Stimulated activated naive CD8-positive, alpha-beta T cell treated with anti-CD3 and anti-CD28 coated beads, Interleukin-15, amount 100 ng/mL, for 72 hours (primary cell): Measurements from ENCODE around the gene STUM.

Experiments
- ATAC-seq: fragments of 150-1000 bp; cut with Tn5 transposase; 2 replicates; pipeline ENCODE4 v1.10.0; 2021; ENCODE audit warnings: mild to moderate bottlenecking, moderate library complexity
- DNase-seq, 2 donors: peaks; one replicate each; pipeline ENCODE4 v3.0.0; 2021 to 2022
- H3K27ac Mint-ChIP-seq, 2 donors: one replicate each; pipeline ENCODE4 v1.8.0; 2022; ENCODE audit warnings: mild to moderate bottlenecking in 2 of 2, mixed read lengths in 2 of 2, moderate library complexity in 2 of 2
- H3K27me3 Mint-ChIP-seq: one replicate; pipeline ENCODE4 v1.8.0; 2022; ENCODE audit warnings: mixed read lengths
- H3K4me1 Mint-ChIP-seq: one replicate; pipeline ENCODE4 v1.8.0; 2022; ENCODE audit warnings: mild to moderate bottlenecking, mixed read lengths
- H3K4me3 Mint-ChIP-seq, 2 donors: one replicate each; pipeline ENCODE4 v1.8.0; 2022; ENCODE audit warnings: mild to moderate bottlenecking in 2 of 2, mixed read lengths in 2 of 2, moderate library complexity in 1 of 2
- H3K9me3 Mint-ChIP-seq, 2 donors: one replicate each; pipeline ENCODE4 v1.8.0; 2022; ENCODE audit warnings: mixed read lengths in 2 of 2

Gene STUM

GRCh38 chr1:226526801-226527595 lies 21.6 kb upstream of the STUM start:
- DNase-seq (no peak), ATAC-seq (no peak)
- Mint-ChIP-seq H3K27me3 (peaks cover 21% of the 10 kb centered on the region), H3K9me3 (no peaks in the 10 kb centered on the region), H3K27ac (no peak overlapping the region), H3K4me3 (no peak overlapping the region), H3K4me1 (no peaks in the 10 kb centered on the region)

- Mint-ChIP-seq H3K27me3 (peaks cover 14% of the 10 kb centered on the region), H3K4me1 (no peaks in the 10 kb centered on the region), H3K4me3 (no peak overlapping the region), H3K27ac (no peak overlapping the region), H3K9me3 (no peaks in the 10 kb centered on the region)
- DNase-seq (no peak), ATAC-seq (no peak)
These were observed 18.7 kb upstream of the STUM start for GRCh38 chr1:226529891-226530290.

DNA sequence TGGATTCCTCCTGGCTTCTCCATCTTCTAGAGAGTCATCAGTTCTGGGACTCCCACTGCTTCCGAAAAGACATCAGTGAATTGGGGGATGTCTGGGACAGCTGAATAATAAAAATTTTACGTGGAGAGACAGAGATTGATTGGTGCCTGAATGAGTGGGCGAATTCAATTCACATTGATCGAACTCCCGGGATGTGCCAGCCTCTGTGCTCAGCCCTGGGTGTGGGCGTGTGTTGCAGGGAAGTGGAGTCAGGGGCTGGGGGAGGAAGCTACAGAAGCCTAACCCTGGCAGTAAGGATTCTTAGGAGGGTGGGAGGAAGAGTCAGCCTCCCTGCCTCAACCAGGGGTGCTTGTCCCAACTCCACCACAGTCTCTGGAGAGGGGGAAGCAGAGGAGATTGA lies 18.0 kb upstream of the STUM start:
- no peak overlapping the region for H3K4me3 Mint-ChIP-seq
- H3K4me1 Mint-ChIP-seq, result no peaks in the 10 kb centered on the region
- no peak overlapping the region for H3K27ac Mint-ChIP-seq
- no peaks in the 10 kb centered on the region for H3K9me3 Mint-ChIP-seq
- peaks cover 14% of the 10 kb centered on the region for H3K27me3 Mint-ChIP-seq
- ATAC-seq (no peak), DNase-seq (no peak)

DNA sequence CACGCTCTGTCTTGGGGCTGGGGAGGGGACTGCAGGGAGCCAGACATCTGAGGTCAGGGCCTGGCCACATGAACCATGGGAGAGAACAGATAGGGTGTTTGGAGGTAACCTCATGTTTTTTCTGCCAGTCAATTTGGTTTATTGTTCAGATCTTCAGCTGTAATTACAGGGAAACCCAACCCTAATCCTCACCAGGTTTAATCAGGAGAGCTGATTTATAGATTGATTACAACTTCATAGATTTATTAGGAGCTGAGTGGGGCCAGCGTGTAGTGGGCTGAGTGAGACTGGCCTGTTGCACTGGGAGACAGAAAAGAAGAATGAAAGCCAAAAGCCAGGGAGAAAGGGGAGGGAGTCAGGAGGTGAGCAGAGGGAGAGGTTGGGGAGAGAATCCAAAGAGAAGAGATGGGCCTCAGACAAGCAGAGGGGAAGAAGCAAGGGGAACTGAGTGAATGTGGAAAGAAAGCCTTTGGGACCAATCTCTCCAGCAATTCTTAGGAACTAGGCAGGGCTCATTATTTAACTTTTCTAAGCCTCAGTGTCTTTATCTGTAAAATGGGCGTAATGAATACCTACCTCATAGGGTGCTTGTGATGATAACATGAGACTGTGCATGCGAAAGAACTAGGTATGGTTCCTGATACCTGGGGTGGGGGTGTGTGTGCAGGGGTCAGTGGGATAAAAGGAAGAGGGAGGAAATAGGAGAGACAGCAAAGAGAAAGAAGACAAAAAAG lies 17.0 kb upstream of the STUM start:
- Mint-ChIP-seq H3K4me1 (no peaks in the 10 kb centered on the region), H3K27me3 (peaks cover 14% of the 10 kb centered on the region), H3K27ac (peak overlapping the region in 1 of 2 donors; percentile 71), H3K4me3 (no peak overlapping the region), H3K9me3 (no peaks in the 10 kb centered on the region)
- DNase-seq, result no peak
- ATAC-seq, result no peak

DNA sequence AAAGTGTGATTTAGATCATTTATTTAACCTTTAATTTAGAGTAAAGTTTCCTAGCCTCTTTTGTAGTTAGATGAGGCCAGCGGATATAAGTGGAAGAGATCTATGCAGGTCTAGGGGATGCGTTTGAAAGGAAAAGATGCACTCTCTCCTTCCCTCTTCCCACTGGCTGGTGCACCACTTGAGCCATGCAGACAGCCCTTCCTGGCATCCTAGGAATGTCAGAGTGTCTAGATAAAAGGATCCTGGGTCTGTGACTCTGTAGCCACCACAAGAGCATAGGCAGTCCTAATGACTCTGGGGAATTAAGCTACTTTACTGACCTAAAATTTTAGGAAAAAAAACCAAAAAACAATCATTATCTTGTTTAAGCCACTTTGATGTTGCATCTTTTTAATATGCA lies 16.0 kb upstream of the STUM start:
- H3K27ac Mint-ChIP-seq, result no peak overlapping the region

GRCh38 chr1:226533220-226533619 lies 15.3 kb upstream of the STUM start:
- DNase-seq, result no peak
- Mint-ChIP-seq H3K27ac (no peak overlapping the region), H3K9me3 (no peaks in the 10 kb centered on the region), H3K4me3 (no peak overlapping the region), H3K4me1 (no peaks in the 10 kb centered on the region), H3K27me3 (peaks cover 14% of the 10 kb centered on the region)
- ATAC-seq, result no peak

More for the DNA sequence above, 16.0 kb upstream of the STUM start:
- Mint-ChIP-seq H3K27me3 (peaks cover 14% of the 10 kb centered on the region), H3K4me3 (no peak overlapping the region), H3K9me3 (no peaks in the 10 kb centered on the region), H3K4me1 (no peaks in the 10 kb centered on the region)
- DNase-seq, result no peak
- ATAC-seq, result no peak

DNA sequence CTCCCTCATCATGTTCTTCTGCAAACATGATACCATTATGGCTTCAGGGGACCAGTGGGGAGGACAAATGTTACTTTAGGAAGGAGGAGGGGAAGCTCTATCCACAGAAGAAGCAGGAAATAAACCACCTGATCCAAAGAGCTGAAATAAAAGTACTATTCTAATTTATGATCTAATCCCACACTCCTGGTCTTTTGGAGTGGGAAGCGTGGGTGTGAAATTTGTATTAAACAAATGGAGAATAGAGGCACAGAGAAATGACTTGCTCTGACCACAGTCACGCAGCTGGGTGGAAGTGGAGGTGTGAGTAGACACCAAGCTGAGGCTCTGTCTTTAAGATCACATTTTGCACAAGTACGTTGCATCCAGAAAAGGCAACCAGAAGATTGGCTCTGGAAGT lies 14.5 kb upstream of the STUM start:
- no peak for DNase-seq
- Mint-ChIP-seq H3K4me1 (no peaks in the 10 kb centered on the region), H3K27me3 (peaks cover 14% of the 10 kb centered on the region), H3K9me3 (no peaks in the 10 kb centered on the region), H3K27ac (no peak overlapping the region), H3K4me3 (no peak overlapping the region)
- ATAC-seq, result no peak

- no peaks in the 10 kb centered on the region for H3K9me3 Mint-ChIP-seq
- H3K27me3 Mint-ChIP-seq, result peaks cover 14% of the 10 kb centered on the region
- no peak overlapping the region for H3K4me3 Mint-ChIP-seq
- DNase-seq (no peak), ATAC-seq (no peak)
- no peak overlapping the region for H3K27ac Mint-ChIP-seq
- H3K4me1 Mint-ChIP-seq, result no peaks in the 10 kb centered on the region
These were observed 13.9 kb upstream of the STUM start for GRCh38 chr1:226534645-226535044.

DNA sequence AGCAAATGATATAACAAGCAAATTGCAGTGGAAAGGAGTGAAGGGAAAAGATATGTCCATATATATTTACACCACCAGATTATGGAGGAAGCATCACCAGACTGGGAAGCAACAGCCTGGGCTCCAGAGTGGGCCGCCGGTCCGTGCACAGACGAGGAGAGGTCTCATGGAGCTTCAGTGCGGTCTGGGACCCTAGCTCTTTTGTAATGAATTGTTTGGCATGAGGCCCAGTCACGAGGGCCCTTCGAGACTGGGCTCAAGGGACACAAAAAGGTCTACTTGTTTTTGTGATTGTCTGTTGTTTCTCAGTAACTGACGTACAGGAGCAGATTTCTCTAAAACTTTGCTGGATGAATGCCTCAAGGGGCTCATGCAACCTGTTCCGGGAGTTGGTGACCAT lies 12.9 kb upstream of the STUM start:
- H3K4me3 Mint-ChIP-seq, result no peak overlapping the region
- DNase-seq (no peak), ATAC-seq (no peak)
- peaks cover 12% of the 10 kb centered on the region for H3K27me3 Mint-ChIP-seq
- H3K9me3 Mint-ChIP-seq, result no peaks in the 10 kb centered on the region
- no peak overlapping the region for H3K27ac Mint-ChIP-seq
- H3K4me1 Mint-ChIP-seq, result no peaks in the 10 kb centered on the region

DNA sequence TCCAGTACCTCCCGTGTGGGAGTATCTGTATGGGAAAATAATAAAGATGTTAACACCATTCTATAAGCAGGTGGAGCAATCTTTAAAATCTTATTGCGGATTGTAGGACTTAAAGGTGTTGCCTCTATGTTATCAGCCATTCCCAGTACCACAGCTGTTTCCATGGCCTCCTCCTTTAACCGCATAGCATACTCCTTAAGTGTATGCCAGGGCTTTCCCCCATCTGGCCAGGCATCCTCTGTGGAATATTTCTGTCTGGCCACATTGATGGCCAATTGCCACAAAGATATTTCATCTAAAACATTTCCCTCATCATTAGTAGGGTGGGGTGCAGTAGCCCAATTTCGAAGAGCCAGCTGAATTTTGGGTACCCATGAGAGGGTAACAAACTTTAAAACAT lies 7.3 kb upstream of the STUM start:
- H3K4me1 Mint-ChIP-seq, result no peaks in the 10 kb centered on the region
- ATAC-seq, result no peak
- H3K9me3 Mint-ChIP-seq, result no peaks in the 10 kb centered on the region

GRCh38 chr1:226541631-226542622 lies 6.6 kb upstream of the STUM start:
- H3K27me3 Mint-ChIP-seq, result peaks cover 29% of the 10 kb centered on the region
- H3K4me3 Mint-ChIP-seq, result no peak overlapping the region
- ATAC-seq, result no peak
- H3K4me1 Mint-ChIP-seq, result no peaks in the 10 kb centered on the region
- no peak overlapping the region for H3K27ac Mint-ChIP-seq
- H3K9me3 Mint-ChIP-seq, result no peaks in the 10 kb centered on the region
- no peak for DNase-seq

More for the DNA sequence above, 7.3 kb upstream of the STUM start:
- Mint-ChIP-seq H3K27me3 (peaks cover 22% of the 10 kb centered on the region), H3K4me3 (no peak overlapping the region), H3K27ac (no peak overlapping the region)
- no peak for DNase-seq

GRCh38 chr1:226542623-226543103 lies 5.9 kb upstream of the STUM start:
- Mint-ChIP-seq H3K4me3 (no peak overlapping the region), H3K9me3 (no peaks in the 10 kb centered on the region), H3K27me3 (peaks cover 36% of the 10 kb centered on the region), H3K27ac (no peak overlapping the region), H3K4me1 (no peaks in the 10 kb centered on the region)
- no peak for DNase-seq
- ATAC-seq, result no peak

GRCh38 chr1:226545836-226546596 lies 2.5 kb upstream of the STUM start:
- ATAC-seq (no peak), DNase-seq (no peak)
- H3K27me3 Mint-ChIP-seq, result peaks cover 61% of the 10 kb centered on the region
- no peak overlapping the region for H3K4me3 Mint-ChIP-seq
- no peaks in the 10 kb centered on the region for H3K9me3 Mint-ChIP-seq
- no peak overlapping the region for H3K27ac Mint-ChIP-seq
- H3K4me1 Mint-ChIP-seq, result peaks cover 16% of the 10 kb centered on the region

DNA sequence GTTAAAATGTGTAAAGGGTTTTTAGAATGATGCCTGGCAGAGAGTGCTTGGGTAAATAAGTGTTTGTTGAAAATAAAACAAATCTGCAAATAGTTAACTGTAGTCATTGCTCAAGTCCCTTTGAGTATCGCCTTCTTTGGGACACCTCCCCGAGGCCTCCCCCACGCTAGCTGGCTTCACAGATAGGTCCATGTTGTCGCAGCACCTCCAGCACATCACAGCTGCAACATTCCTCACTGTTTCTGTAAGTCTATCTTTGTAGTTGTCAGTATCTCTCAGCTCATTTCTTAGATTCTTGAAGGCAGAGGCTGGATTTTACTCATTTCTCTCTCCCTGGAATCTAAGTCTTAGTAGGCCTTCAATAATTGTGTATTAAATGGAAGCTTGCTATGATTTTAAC lies 1.6 kb upstream of the STUM start:
- Mint-ChIP-seq H3K4me1 (peaks cover 16% of the 10 kb centered on the region), H3K27ac (no peak overlapping the region), H3K4me3 (no peak overlapping the region), H3K9me3 (no peaks in the 10 kb centered on the region), H3K27me3 (peaks cover 70% of the 10 kb centered on the region)
- no peak for DNase-seq
- ATAC-seq, result no peak

GRCh38 chr1:226547754-226548191 lies 791 bp upstream of the STUM start:
- H3K9me3 Mint-ChIP-seq, result no peaks in the 10 kb centered on the region
- DNase-seq (peak; percentile 57 to 69), ATAC-seq (peak; percentile 72)
- H3K27me3 Mint-ChIP-seq, result peaks cover 78% of the 10 kb centered on the region
- H3K27ac Mint-ChIP-seq, result no peak overlapping the region
- peaks cover 16% of the 10 kb centered on the region for H3K4me1 Mint-ChIP-seq
- peak overlapping the region in 1 of 2 donors; percentile 2 for H3K4me3 Mint-ChIP-seq
